Central memory CD8-positive, alpha-beta T cell (primary cell): ENCODE data around the gene ATP6AP1.

Experiments used
- ATAC-seq: fragments of 150-1000 bp; cut with Tn5 transposase; replicated peaks from 2 replicates; pipeline ENCODE4 v1.10.0; 2022; ENCODE audit warnings: mild to moderate bottlenecking, moderate FRiP score, moderate number of reproducible peaks; ENCODE audit not compliant: poor library complexity, severe bottlenecking; ENCODE audit errors: extremely low read depth
- DNase-seq, 2 donors: peaks; one replicate each; pipeline ENCODE4 v3.0.0; 2021; ENCODE audit warnings: low spot score in 2 of 2
- H3K27ac Mint-ChIP-seq: one replicate; pipeline ENCODE4 v1.8.0; 2022; ENCODE audit warnings: low read depth, mild to moderate bottlenecking, moderate library complexity, mixed read lengths
- H3K27me3 Mint-ChIP-seq: one replicate; pipeline ENCODE4 v1.8.0; 2022; ENCODE audit warnings: mixed read lengths
- H3K36me3 Mint-ChIP-seq: one replicate; pipeline ENCODE4 v1.8.0; 2022; ENCODE audit warnings: mild to moderate bottlenecking, moderate library complexity, mixed read lengths; ENCODE audit not compliant: insufficient read depth
- H3K4me1 Mint-ChIP-seq: one replicate; pipeline ENCODE4 v1.8.0; 2022; ENCODE audit warnings: mixed read lengths
- H3K4me3 Mint-ChIP-seq: one replicate; pipeline ENCODE4 v1.8.0; 2022; ENCODE audit warnings: mild to moderate bottlenecking, moderate library complexity, mixed read lengths
- H3K9me3 Mint-ChIP-seq: one replicate; pipeline ENCODE4 v1.8.0; 2022; ENCODE audit warnings: mixed read lengths

The ATP6AP1 gene

GRCh38 chrX:154420402-154420756 is 8.1 kb upstream of the ATP6AP1 start:
- no peaks in the 10 kb centered on the region for H3K4me1 Mint-ChIP-seq
- H3K27ac Mint-ChIP-seq = no peak overlapping the region
- DNase-seq (no peak), ATAC-seq (no peak)
- no peaks in the 10 kb centered on the region for H3K27me3 Mint-ChIP-seq
- no peaks in the 10 kb centered on the region for H3K9me3 Mint-ChIP-seq
- H3K36me3 Mint-ChIP-seq = peaks cover 10% of the 10 kb centered on the region
- no peak overlapping the region for H3K4me3 Mint-ChIP-seq

- Mint-ChIP-seq H3K36me3 (peaks cover 4% of the 10 kb centered on the region), H3K27me3 (no peaks in the 10 kb centered on the region), H3K4me1 (peaks cover 25% of the 10 kb centered on the region), H3K27ac (no peak overlapping the region), H3K9me3 (no peaks in the 10 kb centered on the region), H3K4me3 (no peak overlapping the region)
- ATAC-seq = no peak
- DNase-seq = no peak
Measured at GRCh38 chrX:154426916-154427770, 1.3 kb upstream of the ATP6AP1 start.

DNA sequence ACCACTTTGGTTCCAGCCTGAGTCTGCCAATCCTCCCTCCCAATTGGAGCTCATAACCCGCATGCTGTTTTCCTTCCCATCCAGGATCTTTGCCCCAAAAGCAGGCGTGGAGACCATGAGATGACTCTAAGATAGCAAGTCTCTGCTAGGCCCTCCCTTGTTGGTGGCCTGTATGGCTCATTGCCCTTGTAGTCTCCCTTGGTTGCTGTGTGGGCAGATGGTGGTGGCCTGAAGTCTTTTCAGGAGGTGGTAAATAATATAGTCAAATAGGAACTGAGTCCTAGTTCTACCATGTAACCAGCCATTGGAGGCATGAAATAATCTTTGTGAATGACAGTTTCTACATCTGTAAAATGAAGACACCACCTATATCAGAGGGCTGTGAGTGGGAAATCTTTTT is 1.2 kb downstream of the ATP6AP1 start:
- DNase-seq = no peak
- peaks cover 6% of the 10 kb centered on the region for H3K36me3 Mint-ChIP-seq
- no peaks in the 10 kb centered on the region for H3K9me3 Mint-ChIP-seq
- no peak overlapping the region for H3K27ac Mint-ChIP-seq
- peak overlapping the region; percentile 77 for H3K4me3 Mint-ChIP-seq
- no peak for ATAC-seq
- H3K4me1 Mint-ChIP-seq = peaks cover 25% of the 10 kb centered on the region
- no peaks in the 10 kb centered on the region for H3K27me3 Mint-ChIP-seq

DNA sequence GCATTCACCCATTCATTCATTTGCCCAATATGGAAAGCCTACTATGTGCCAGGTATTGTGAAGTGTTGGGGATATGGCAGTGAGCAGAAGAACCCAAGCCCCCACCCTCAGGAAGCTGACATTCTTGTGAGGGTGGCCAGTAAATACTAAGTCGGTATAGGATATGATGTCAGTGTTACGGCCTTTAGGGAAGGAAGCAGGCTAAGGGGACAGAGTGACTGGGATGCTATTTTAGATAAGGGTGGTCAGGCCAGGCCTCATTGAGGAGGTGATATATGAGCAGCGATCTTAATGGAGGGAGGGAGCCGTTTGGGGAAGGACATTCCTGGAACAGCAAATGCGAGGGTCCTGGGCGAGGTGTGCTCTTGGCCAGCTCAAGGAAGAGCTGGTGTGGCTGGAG is 2.0 kb downstream of the ATP6AP1 start:
- H3K4me3 Mint-ChIP-seq = no peak overlapping the region
- no peak for ATAC-seq
- no peaks in the 10 kb centered on the region for H3K9me3 Mint-ChIP-seq
- DNase-seq = no peak
- H3K4me1 Mint-ChIP-seq = peaks cover 25% of the 10 kb centered on the region
- H3K36me3 Mint-ChIP-seq = peaks cover 10% of the 10 kb centered on the region
- H3K27ac Mint-ChIP-seq = no peak overlapping the region
- H3K27me3 Mint-ChIP-seq = no peaks in the 10 kb centered on the region

- ATAC-seq (no peak), DNase-seq (no peak)
- H3K9me3 Mint-ChIP-seq = no peaks in the 10 kb centered on the region
- H3K27ac Mint-ChIP-seq = no peak overlapping the region
- H3K4me3 Mint-ChIP-seq = no peak overlapping the region
- H3K27me3 Mint-ChIP-seq = no peaks in the 10 kb centered on the region
- peaks cover 10% of the 10 kb centered on the region for H3K36me3 Mint-ChIP-seq
- peaks cover 28% of the 10 kb centered on the region for H3K4me1 Mint-ChIP-seq
Measured at GRCh38 chrX:154430916-154431315, 2.4 kb downstream of the ATP6AP1 start.

DNA sequence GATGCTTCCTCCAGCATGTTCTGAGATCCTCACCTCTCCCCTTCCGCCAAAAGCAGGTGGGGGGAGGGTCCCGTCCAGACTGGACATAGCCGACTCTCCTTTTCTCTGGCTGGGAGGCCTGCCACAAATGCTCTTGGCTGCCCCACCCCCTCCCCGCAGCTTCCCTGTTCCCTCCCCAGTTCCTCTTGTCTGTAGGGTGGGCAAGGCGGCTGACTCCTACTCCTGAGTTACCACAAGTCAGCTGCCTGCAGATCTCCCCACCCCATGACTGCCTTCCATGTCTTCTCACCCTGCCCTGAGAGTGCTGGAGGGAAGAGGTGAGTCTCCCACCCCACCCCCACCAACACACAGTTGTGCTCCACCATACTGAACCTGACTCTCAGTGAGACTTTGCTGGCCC is 2.9 kb downstream of the ATP6AP1 start:
- H3K4me3 Mint-ChIP-seq = no peak overlapping the region
- ATAC-seq (no peak), DNase-seq (no peak)
- H3K36me3 Mint-ChIP-seq = peaks cover 13% of the 10 kb centered on the region
- H3K27ac Mint-ChIP-seq = no peak overlapping the region
- peaks cover 32% of the 10 kb centered on the region for H3K4me1 Mint-ChIP-seq
- H3K27me3 Mint-ChIP-seq = no peaks in the 10 kb centered on the region
- H3K9me3 Mint-ChIP-seq = no peaks in the 10 kb centered on the region

DNA sequence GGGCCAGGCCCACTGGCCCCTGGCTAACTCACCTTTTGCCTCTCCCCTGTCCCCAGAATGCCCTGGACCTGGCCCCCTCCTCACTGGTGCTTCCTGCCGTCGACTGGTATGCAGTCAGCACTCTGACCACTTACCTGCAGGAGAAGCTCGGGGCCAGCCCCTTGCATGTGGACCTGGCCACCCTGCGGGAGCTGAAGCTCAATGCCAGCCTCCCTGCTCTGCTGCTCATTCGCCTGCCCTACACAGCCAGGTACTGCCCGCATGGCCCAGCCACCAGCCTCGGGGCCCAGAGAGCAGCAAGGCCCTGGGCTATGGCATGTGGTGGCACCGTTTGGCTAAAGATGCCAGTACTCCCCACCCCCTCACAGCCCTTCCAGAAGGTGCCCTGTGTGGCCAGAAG is 3.7 kb downstream of the ATP6AP1 start:
- DNase-seq = no peak
- Mint-ChIP-seq H3K27me3 (no peaks in the 10 kb centered on the region), H3K4me3 (no peak overlapping the region), H3K4me1 (peaks cover 33% of the 10 kb centered on the region), H3K9me3 (no peaks in the 10 kb centered on the region), H3K27ac (no peak overlapping the region), H3K36me3 (peaks cover 15% of the 10 kb centered on the region)
- ATAC-seq = no peak

DNA sequence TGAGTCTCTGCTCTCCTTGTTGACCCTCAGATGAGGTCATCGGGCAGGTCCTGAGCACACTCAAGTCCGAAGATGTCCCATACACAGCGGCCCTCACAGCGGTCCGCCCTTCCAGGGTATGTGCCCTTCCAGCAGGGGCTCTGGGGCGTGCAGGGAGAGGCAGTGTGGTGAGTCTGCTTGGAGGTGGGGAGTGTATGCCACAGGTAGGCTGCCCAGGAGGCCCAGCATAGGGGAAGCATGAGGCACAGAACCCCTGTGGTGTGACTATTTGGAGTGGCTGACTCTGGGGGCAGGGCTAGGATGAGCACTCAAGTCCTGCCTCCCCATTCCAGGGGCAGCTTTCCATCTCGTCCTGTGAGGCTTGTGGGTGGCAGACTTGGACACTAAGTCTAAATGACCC is 5.1 kb downstream of the ATP6AP1 start:
- Mint-ChIP-seq H3K9me3 (no peaks in the 10 kb centered on the region), H3K4me1 (peaks cover 35% of the 10 kb centered on the region), H3K4me3 (no peak overlapping the region), H3K27me3 (no peaks in the 10 kb centered on the region), H3K27ac (no peak overlapping the region), H3K36me3 (peaks cover 19% of the 10 kb centered on the region)
- ATAC-seq = no peak
- DNase-seq = no peak

GRCh38 chrX:154434394-154435168 is 6.1 kb downstream of the ATP6AP1 start:
- H3K4me1 Mint-ChIP-seq = peaks cover 34% of the 10 kb centered on the region
- no peak for DNase-seq
- peaks cover 22% of the 10 kb centered on the region for H3K36me3 Mint-ChIP-seq
- H3K27me3 Mint-ChIP-seq = no peaks in the 10 kb centered on the region
- no peaks in the 10 kb centered on the region for H3K9me3 Mint-ChIP-seq
- H3K4me3 Mint-ChIP-seq = no peak overlapping the region
- H3K27ac Mint-ChIP-seq = no peak overlapping the region
- ATAC-seq = no peak

DNA sequence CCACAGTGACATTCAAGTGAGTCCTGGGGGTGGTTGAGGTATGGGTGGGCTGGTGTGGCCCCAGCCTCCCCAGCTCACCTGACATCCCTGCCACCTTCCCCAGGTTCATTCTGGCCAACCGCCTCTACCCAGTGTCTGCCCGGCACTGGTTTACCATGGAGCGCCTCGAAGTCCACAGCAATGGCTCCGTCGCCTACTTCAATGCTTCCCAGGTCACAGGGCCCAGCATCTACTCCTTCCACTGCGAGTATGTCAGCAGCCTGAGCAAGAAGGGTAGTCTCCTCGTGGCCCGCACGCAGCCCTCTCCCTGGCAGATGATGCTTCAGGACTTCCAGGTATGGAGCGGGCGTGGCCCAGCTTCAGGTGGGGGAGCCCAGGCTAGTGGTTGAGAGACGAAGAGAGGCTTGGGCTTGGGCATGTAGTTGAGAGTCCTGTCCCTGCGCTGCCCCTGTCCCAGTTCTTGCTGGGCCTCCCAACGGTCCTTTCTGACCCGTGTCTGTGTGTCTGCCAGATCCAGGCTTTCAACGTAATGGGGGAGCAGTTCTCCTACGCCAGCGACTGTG is 6.8 kb downstream of the ATP6AP1 start:
- ATAC-seq (no peak), DNase-seq (no peak)
- Mint-ChIP-seq H3K36me3 (peaks cover 22% of the 10 kb centered on the region), H3K4me1 (peaks cover 29% of the 10 kb centered on the region), H3K27me3 (no peaks in the 10 kb centered on the region), H3K9me3 (no peaks in the 10 kb centered on the region), H3K27ac (no peak overlapping the region), H3K4me3 (no peak overlapping the region)

DNA sequence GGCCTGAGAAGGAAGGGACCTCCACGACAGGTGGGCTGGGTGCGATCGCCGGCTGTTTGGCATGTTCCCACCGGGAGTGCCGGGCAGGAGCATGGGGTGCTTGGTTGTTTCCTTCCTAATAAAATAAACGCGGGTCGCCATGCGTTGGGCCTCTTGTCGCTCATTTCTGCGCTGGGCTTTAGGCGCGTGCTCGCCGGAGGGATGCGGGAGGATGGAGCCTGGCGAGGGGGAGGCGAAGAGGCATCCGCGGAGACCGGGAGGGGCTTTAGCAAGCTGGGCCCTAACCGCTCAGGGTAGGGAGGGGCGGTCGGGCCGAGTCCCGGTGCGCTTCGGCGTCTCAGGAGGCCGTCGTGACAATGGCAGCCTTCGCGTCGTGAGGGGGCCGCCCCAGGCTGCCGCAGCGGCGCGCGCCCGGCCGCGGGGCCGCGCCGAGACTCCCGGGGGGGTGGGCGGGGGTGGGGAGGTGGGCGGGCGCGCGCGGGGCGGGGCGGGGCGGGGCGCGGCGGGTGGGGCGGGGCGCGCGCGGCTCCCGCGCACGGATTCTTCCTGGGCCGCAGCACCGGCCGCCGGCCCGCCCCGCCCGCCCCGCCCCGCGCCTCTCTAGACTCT is 8.0 kb downstream of the ATP6AP1 start:
- ATAC-seq (peak; percentile 47), DNase-seq (peak in 1 of 2 donors; percentile 21)
- Mint-ChIP-seq H3K27ac (peak overlapping the region; percentile 86), H3K27me3 (no peaks in the 10 kb centered on the region), H3K9me3 (no peaks in the 10 kb centered on the region), H3K36me3 (peaks cover 24% of the 10 kb centered on the region), H3K4me3 (peak overlapping the region; percentile 83), H3K4me1 (peaks cover 20% of the 10 kb centered on the region)

- H3K27me3 Mint-ChIP-seq = no peaks in the 10 kb centered on the region
- H3K4me3 Mint-ChIP-seq = peak within 1 kb of the TSS; percentile 83
- H3K27ac Mint-ChIP-seq = peak within 1 kb of the TSS; percentile 86
- peaks cover 24% of the 10 kb centered on the region for H3K36me3 Mint-ChIP-seq
- no peaks in the 10 kb centered on the region for H3K9me3 Mint-ChIP-seq
- DNase-seq (peak; percentile 24 to 42), ATAC-seq (peak; percentile 50)
- H3K4me1 Mint-ChIP-seq = peaks cover 17% of the 10 kb centered on the region
Measured at GRCh38 chrX:154436983-154437752, 8.7 kb downstream of the ATP6AP1 start, which contains the start of gene GDI1. Gene GDI1 (plus strand): TSS chrX:154437154. CDS start chrX:154437255, 101 bp downstream.
